Upper lobe of right lung (tissue), 1 donor: Measurements from ENCODE around the gene PHACTR3. TPM values are rescaled to one million over a fixed set of nuclear protein-coding genes. Genes with fewer than 3 reads are reported as not detected.
A peak's percentile ranks its signal among the peaks of the same experiment; 100 is the strongest.

Experiments used
- ATAC-seq: fragments of 200-7000 bp; cut with Tn5 transposase; one replicate; pipeline ENCODE4 v1.9.1; 2020; ENCODE audit warnings: mild to moderate bottlenecking, moderate library complexity
- DNase-seq: peaks from one replicate; pipeline ENCODE4 v3.0.0-alpha.2; 2020
- H3K27ac ChIP-seq: fragments of 200-600 bp; one replicate; pipeline ENCODE4 v1.8.0; 2022
- H3K27me3 ChIP-seq: fragments of 200-600 bp; one replicate; pipeline ENCODE4 v1.8.0; 2022; ENCODE audit warnings: mild to moderate bottlenecking
- H3K36me3 ChIP-seq: fragments of 200-600 bp; one replicate; pipeline ENCODE4 v1.8.0; 2022
- H3K4me1 ChIP-seq: fragments of 200-600 bp; one replicate; pipeline ENCODE4 v1.8.0; 2022
- H3K4me3 ChIP-seq: fragments of 200-600 bp; one replicate; pipeline ENCODE4 v1.8.0; 2022; ENCODE audit warnings: mild to moderate bottlenecking
- H3K9me3 ChIP-seq: fragments of 200-600 bp; one replicate; pipeline ENCODE4 v1.8.0; 2022
- CTCF ChIP-seq: fragments of 200-600 bp; IDR thresholded peaks from one replicate; pipeline ENCODE4 v1.8.0; 2022; ENCODE audit warnings: antibody characterized with exemption
- intact Hi-C: fragments of 100-400 bp; cut with DNase I; formaldehyde crosslinking; loops from one replicate; pipeline ENCODE4 v1.11.0; 2022
- total RNA-seq: library from RNA; stranded (reverse); fragmentation: NEBNext Ultra II Directional; extraction: Animal tissue kit (Norgen Biotek cat#: 25700); gene quantifications from one replicate; pipeline ENCODE4 v1.2.1, GENCODE V29; 2021
- donor health status: DM: no; HTN: yes; CAD: no; lungs with severe emphysema.

The PHACTR3 gene
- total RNA-seq, 1 donor from 2014 or later, result 18.2 TPM

GRCh38 chr20:59667131-59667530 is 62.8 kb downstream of the PHACTR3 start:
- intact Hi-C loops, result no loop called here
- no peaks in the 10 kb centered on the region for H3K27me3 ChIP-seq
- no peak for DNase-seq

GRCh38 chr20:59667981-59668515 is 63.7 kb downstream of the PHACTR3 start:
- Histone ChIP-seq H3K27ac (no peak overlapping the region), H3K36me3 (no peaks in the 10 kb centered on the region), H3K4me1 (no peaks in the 10 kb centered on the region), H3K27me3 (no peaks in the 10 kb centered on the region), H3K9me3 (no peaks in the 10 kb centered on the region), H3K4me3 (no peak overlapping the region)
- intact Hi-C loops, result no loop called here
- no peak for DNase-seq
- ATAC-seq, result no peak
- TF ChIP-seq CTCF, result no peak

More at GRCh38 chr20:59667131-59667530, 62.8 kb downstream of the PHACTR3 start:
- Histone ChIP-seq H3K4me1 (no peaks in the 10 kb centered on the region), H3K4me3 (no peak overlapping the region), H3K9me3 (no peaks in the 10 kb centered on the region), H3K27ac (no peak overlapping the region), H3K36me3 (no peaks in the 10 kb centered on the region)
- TF ChIP-seq CTCF, result no peak
- ATAC-seq, result no peak

GRCh38 chr20:59668926-59669850 is 64.8 kb downstream of the PHACTR3 start:
- Histone ChIP-seq H3K4me1 (no peaks in the 10 kb centered on the region), H3K36me3 (no peaks in the 10 kb centered on the region), H3K27ac (no peak overlapping the region), H3K4me3 (no peak overlapping the region), H3K27me3 (no peaks in the 10 kb centered on the region), H3K9me3 (no peaks in the 10 kb centered on the region)
- DNase-seq, result no peak
- intact Hi-C loops, result no loop called here
- ATAC-seq, result no peak
- no peak for TF ChIP-seq CTCF

GRCh38 chr20:59670786-59671492 is 66.6 kb downstream of the PHACTR3 start:
- no peaks in the 10 kb centered on the region for H3K36me3 ChIP-seq
- H3K4me3 ChIP-seq, result no peak overlapping the region
- H3K27ac ChIP-seq, result no peak overlapping the region
- H3K9me3 ChIP-seq, result no peaks in the 10 kb centered on the region
- no peaks in the 10 kb centered on the region for H3K4me1 ChIP-seq
- intact Hi-C loops, result no loop called here
- TF ChIP-seq CTCF, result no peak
- ATAC-seq (no peak), DNase-seq (no peak)
- peaks cover 4% of the 10 kb centered on the region for H3K27me3 ChIP-seq

- TF ChIP-seq CTCF, result no peak
- Histone ChIP-seq H3K9me3 (no peaks in the 10 kb centered on the region), H3K4me3 (no peak overlapping the region), H3K27ac (no peak overlapping the region), H3K27me3 (peaks cover 13% of the 10 kb centered on the region), H3K36me3 (no peaks in the 10 kb centered on the region), H3K4me1 (no peaks in the 10 kb centered on the region)
- intact Hi-C loops, result no loop called here
- DNase-seq (peak; percentile 55), ATAC-seq (no peak)
Measured at GRCh38 chr20:59671661-59672471, 67.5 kb downstream of the PHACTR3 start.
